Hindlimb muscle (tissue), 1 donor: ENCODE data around the gene HTRA1. TPM values are rescaled to one million over a fixed set of nuclear protein-coding genes. Genes with fewer than 3 reads are reported as not detected.

Experiments used
- DNase-seq: peaks from one replicate; pipeline ENCODE4 v3.0.0-alpha.2; 2013
- polyA plus RNA-seq: library from polyadenylated mRNA; unstranded; fragments of 120-200 nt; gene quantifications from one replicate; pipeline ENCODE4 v1.2.1, GENCODE V29; 2013; ENCODE audit not compliant: insufficient read length

Gene HTRA1
- polyA plus RNA-seq, 1 donor = 58.6 TPM

- no peak for DNase-seq
Observed at GRCh38 chr10:122519144-122519543, 57.8 kb downstream of the HTRA1 start.

GRCh38 chr10:122519873-122520272 lies 58.5 kb downstream of the HTRA1 start:
- no peak for DNase-seq

- no peak for DNase-seq
Observed at GRCh38 chr10:122521011-122521410, 59.7 kb downstream of the HTRA1 start.

GRCh38 chr10:122524811-122525210 lies 63.5 kb downstream of the HTRA1 start:
- DNase-seq = no peak

GRCh38 chr10:122525788-122526187 lies 64.4 kb downstream of the HTRA1 start:
- DNase-seq = no peak

- no peak for DNase-seq
Observed at GRCh38 chr10:122526892-122527291, 65.5 kb downstream of the HTRA1 start.

- DNase-seq = no peak
Observed at GRCh38 chr10:122530177-122530576, 68.8 kb downstream of the HTRA1 start.

- no peak for DNase-seq
Observed at GRCh38 chr10:122531261-122531660, 69.9 kb downstream of the HTRA1 start.

GRCh38 chr10:122531939-122532338 lies 70.6 kb downstream of the HTRA1 start:
- no peak for DNase-seq

GRCh38 chr10:122532601-122533296 lies 71.4 kb downstream of the HTRA1 start:
- DNase-seq = no peak

GRCh38 chr10:122537545-122537944 lies 76.2 kb downstream of the HTRA1 start:
- DNase-seq = no peak

GRCh38 chr10:122541541-122542002 lies 80.2 kb downstream of the HTRA1 start:
- DNase-seq = no peak

- DNase-seq = no peak
Observed at GRCh38 chr10:122543676-122544445, 82.5 kb downstream of the HTRA1 start.

- DNase-seq = no peak
Observed at GRCh38 chr10:122544493-122544892, 83.1 kb downstream of the HTRA1 start.

- DNase-seq = no peak
Observed at GRCh38 chr10:122546242-122546641, 84.9 kb downstream of the HTRA1 start.

- no peak for DNase-seq
Observed at GRCh38 chr10:122548407-122549085, 87.2 kb downstream of the HTRA1 start.

- no peak for DNase-seq
Observed at GRCh38 chr10:122549636-122550035, 88.3 kb downstream of the HTRA1 start.

GRCh38 chr10:122550427-122550826 lies 89.1 kb downstream of the HTRA1 start:
- no peak for DNase-seq

GRCh38 chr10:122550983-122551382 lies 89.6 kb downstream of the HTRA1 start:
- DNase-seq = no peak

- no peak for DNase-seq
Observed at GRCh38 chr10:122551450-122551849, 90.1 kb downstream of the HTRA1 start.

GRCh38 chr10:122553341-122553740 lies 92.0 kb downstream of the HTRA1 start:
- DNase-seq = no peak

GRCh38 chr10:122554131-122555036 lies 93.0 kb downstream of the HTRA1 start:
- no peak for DNase-seq
